NCI-H510A treated with DMSO at 0.1 percent for 48 hours (cell line): ENCODE data around the gene POLR1E.

ENCODE experiments used
- DNase-seq: peaks from one replicate; lab custom pipeline; 2025; lab: John Stamatoyannopoulos, UW

Gene POLR1E

GRCh38 chr9:37534901-37535300, 49.2 kb downstream of the POLR1E start:
- no peak for DNase-seq

- no peak for DNase-seq
Measured at GRCh38 chr9:37538099-37538498, 52.4 kb downstream of the POLR1E start.

- no peak for DNase-seq
Measured at GRCh38 chr9:37539634-37540033, 53.9 kb downstream of the POLR1E start.

GRCh38 chr9:37540634-37541033, 54.9 kb downstream of the POLR1E start:
- DNase-seq, result no peak

GRCh38 chr9:37541465-37541864, 55.7 kb downstream of the POLR1E start:
- no peak for DNase-seq

GRCh38 chr9:37542488-37542887, 56.7 kb downstream of the POLR1E start:
- DNase-seq, result no peak

- DNase-seq, result no peak
Measured at GRCh38 chr9:37542895-37543294, 57.1 kb downstream of the POLR1E start.

GRCh38 chr9:37543468-37543867, 57.7 kb downstream of the POLR1E start:
- DNase-seq, result no peak

GRCh38 chr9:37547328-37547878, 61.7 kb downstream of the POLR1E start:
- DNase-seq, result no peak

GRCh38 chr9:37549527-37549926, 63.8 kb downstream of the POLR1E start:
- DNase-seq, result no peak

GRCh38 chr9:37550781-37551180, 65.0 kb downstream of the POLR1E start:
- DNase-seq, result no peak

GRCh38 chr9:37551468-37551867, 65.7 kb downstream of the POLR1E start:
- DNase-seq, result no peak

- DNase-seq, result no peak
Measured at GRCh38 chr9:37551888-37552287, 66.1 kb downstream of the POLR1E start.
